GM12801 (cell line): Measurements from ENCODE around the gene ABCF1.

Experiments
- TF ChIP-seq, protein P1 (sequence below): IDR thresholded peaks from one replicate; pipeline ENCODE4 v1.5.1; 2011; ENCODE audit warnings: control low read depth; ENCODE audit not compliant: insufficient read length; ENCODE audit errors: extremely low read depth

The ABCF1 gene

DNA sequence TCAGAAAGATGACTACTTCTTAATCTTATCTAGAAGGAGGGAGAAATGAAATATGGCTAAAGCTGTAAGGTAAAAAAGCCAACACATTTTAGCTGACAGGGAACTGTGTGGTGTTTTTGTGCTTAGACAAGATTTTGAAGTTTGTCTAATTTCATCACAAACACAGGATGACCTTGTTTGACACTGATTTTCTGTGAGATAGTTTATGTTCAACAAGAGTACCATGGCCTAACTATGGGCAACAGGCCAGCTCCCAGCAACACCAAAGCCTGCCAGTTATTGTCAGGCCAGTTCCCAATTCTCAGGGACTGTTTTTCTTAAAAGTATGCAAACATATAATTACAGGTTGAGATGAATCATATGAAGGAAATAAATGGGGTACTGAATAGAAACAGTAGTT lies 5.5 kb upstream of the ABCF1 start:
- TF ChIP-seq, protein P1, sequence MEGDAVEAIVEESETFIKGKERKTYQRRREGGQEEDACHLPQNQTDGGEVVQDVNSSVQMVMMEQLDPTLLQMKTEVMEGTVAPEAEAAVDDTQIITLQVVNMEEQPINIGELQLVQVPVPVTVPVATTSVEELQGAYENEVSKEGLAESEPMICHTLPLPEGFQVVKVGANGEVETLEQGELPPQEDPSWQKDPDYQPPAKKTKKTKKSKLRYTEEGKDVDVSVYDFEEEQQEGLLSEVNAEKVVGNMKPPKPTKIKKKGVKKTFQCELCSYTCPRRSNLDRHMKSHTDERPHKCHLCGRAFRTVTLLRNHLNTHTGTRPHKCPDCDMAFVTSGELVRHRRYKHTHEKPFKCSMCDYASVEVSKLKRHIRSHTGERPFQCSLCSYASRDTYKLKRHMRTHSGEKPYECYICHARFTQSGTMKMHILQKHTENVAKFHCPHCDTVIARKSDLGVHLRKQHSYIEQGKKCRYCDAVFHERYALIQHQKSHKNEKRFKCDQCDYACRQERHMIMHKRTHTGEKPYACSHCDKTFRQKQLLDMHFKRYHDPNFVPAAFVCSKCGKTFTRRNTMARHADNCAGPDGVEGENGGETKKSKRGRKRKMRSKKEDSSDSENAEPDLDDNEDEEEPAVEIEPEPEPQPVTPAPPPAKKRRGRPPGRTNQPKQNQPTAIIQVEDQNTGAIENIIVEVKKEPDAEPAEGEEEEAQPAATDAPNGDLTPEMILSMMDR = no peak

DNA sequence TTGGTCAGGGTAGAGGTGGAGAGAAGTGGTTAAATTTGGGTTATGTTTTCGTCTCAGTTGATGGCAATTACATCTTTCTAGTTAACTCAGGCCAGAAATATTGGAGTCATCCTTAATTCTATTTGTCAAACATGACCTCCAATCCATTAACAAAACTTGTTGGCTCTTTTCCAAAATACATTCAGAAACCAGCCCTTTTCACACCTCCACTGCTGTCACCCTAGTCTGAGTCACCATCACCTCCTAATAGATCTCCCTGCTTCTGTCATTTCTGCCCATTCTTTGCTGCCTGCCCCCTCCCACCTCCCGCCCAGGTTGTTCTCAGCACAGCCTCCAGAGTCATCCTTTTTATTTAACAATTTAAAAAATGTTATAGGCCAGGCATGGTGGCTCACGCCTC lies 3.0 kb upstream of the ABCF1 start:
- TF ChIP-seq, protein P1 = no peak

DNA sequence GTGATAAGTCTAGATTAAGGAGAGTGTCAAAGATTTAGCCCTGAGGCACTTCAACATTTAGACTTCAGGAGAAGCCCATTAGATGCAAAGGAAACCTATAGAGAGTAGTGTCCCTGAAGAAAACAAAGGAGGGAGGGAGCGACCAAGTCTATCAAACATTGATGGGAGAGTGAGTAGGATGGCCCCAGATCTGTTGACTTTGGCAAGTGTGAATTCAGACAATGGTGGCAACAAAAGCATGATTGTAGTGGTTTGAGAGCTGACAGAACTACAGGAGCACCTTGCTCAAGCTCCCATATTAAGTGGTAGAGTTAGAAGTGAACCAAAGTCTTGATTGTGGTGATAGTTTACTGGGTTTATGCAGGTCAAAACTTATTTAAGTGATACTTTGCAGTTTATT lies 979 bp upstream of the ABCF1 start:
- TF ChIP-seq, protein P1 = no peak

DNA sequence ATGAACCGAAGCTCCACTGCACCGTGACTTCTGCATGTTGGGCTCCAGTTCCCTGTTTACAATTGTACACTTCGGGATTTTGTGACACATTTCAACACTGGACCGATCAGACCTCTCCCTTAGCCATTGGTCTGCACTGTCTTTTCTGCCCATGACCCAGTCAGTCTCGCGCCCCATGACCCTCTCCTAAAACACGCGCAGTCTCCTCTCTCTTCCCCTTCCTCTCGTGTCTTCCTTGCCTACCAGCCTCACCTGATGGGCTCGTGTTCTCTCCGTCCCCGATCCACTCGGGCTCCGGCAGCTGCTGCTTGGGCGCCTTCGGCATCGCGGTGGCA lies 535 bp upstream of the ABCF1 start:
- TF ChIP-seq, protein P1 = no peak

DNA sequence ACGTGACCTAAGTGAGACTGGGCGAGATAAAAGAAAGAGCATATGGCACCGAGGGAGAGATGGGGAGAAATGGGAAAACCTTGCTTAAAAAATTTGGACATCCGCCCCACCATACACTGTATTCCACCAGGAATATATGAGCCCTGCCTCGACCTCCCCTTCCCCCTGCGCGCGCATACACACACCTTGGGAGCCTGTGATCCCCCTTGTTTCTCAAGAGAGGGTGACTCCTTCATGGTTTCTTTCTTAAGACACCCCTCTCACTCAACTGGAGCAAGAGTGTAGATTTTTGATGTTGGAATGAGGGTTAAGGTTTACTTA lies 480 bp downstream of the ABCF1 start:
- TF ChIP-seq, protein P1 = no peak

DNA sequence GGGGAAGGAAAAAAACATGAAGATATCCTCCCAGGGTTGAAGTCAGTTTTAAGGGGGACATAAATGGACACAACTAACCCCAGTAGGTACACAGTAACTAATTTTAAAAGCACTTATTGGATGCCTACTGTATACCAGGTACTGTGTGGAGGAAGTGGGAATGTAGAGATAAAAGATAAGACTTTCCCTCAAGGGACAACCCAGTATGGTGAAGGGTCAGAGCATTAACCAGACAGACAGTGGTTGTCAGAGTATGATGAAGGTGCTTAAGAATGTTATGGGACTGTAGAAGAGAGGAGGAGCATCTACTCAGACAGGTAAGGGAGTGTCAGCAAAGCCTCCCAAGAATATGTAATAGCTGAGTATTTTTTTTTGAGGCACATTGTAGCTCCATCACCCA lies 906 bp downstream of the ABCF1 start:
- TF ChIP-seq, protein P1 = no peak

DNA sequence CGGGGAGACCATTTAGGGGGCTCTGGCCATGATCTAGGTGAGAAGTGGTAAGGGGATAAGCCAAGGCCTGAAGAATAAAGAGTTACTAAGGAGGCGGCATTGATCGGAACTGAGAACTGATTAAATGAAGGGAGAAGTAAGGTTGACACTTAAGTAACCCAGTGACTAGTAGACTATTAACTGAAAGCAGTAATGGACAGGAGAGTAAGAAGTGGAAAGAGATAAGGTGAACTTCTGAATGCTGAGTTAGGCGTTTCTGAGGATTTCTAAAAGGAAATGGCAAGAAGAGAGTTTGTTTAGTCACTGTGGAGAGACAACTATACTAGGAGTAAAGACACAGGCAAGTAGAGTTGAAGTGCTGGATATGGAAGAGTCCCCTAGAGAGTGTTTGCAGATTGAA lies 1.9 kb downstream of the ABCF1 start:
- TF ChIP-seq, protein P1 = no peak

DNA sequence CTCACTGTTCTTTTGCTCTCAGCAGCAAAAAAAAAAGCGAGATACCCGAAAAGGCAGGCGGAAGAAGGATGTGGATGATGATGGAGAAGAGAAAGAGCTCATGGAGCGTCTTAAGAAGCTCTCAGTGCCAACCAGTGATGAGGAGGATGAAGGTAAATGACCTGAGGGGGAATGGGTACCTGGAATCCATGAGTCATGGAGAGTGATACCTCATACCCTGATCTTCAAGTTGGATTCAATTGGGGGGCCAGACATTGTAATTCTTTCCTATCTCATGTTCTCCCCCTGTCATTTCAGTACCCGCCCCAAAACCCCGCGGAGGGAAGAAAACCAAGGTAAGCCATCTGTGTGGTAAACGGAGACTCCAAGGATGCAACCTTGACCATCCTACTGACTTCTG lies 6.8 kb downstream of the ABCF1 start:
- TF ChIP-seq, protein P1 = no peak
